Activated T-helper 1 cell treated with anti-CD3 and anti-CD28 coated beads, Interleukin-12 subunit alpha, Interleukin-12 subunit beta, Interleukin-2, Interleukin-4 antibody, amounts not matched to agents 30 ng/mL and 10 ng/mL and 1 ng/mL, durations not matched to agents 14 hours and 24 hours and 36 hours (primary cell): ENCODE data around the gene TDP1. TPM values are rescaled to one million over a fixed set of nuclear protein-coding genes. Genes with fewer than 3 reads are reported as not detected.

ENCODE experiments used
- DNase-seq: peaks from one replicate; pipeline ENCODE4 v3.0.0; 2021; ENCODE audit warnings: low spot score
- H3K27ac Mint-ChIP-seq: one replicate; pipeline ENCODE4 v1.8.0; 2021; ENCODE audit warnings: mild to moderate bottlenecking, mixed read lengths
- H3K27me3 Mint-ChIP-seq: one replicate; pipeline ENCODE4 v1.8.0; 2022; ENCODE audit warnings: mild to moderate bottlenecking, moderate library complexity, mixed read lengths; ENCODE audit not compliant: insufficient read depth
- H3K36me3 Mint-ChIP-seq: one replicate; pipeline ENCODE4 v1.8.0; 2021; ENCODE audit warnings: low read depth, mixed read lengths
- H3K4me1 Mint-ChIP-seq: one replicate; pipeline ENCODE4 v1.8.0; 2021; ENCODE audit warnings: low read depth, mixed read lengths
- H3K4me3 Mint-ChIP-seq: one replicate; pipeline ENCODE4 v1.8.0; 2021; ENCODE audit warnings: mild to moderate bottlenecking, moderate library complexity, mixed read lengths
- H3K9me3 Mint-ChIP-seq: one replicate; pipeline ENCODE4 v1.8.0; 2021; ENCODE audit warnings: mixed read lengths
- intact Hi-C: fragments of 100-400 bp; cut with micrococcal nuclease; formaldehyde crosslinking; loops from one replicate; pipeline ENCODE4 v1.15.1; 2024
- total RNA-seq: library from RNA; stranded (reverse); gene quantifications from 2 replicates; pipeline ENCODE4 v1.2.3, GENCODE V29; 2022

TDP1 gene
- total RNA-seq, result 78.5 and 84.2 TPM in 2 replicates

DNA sequence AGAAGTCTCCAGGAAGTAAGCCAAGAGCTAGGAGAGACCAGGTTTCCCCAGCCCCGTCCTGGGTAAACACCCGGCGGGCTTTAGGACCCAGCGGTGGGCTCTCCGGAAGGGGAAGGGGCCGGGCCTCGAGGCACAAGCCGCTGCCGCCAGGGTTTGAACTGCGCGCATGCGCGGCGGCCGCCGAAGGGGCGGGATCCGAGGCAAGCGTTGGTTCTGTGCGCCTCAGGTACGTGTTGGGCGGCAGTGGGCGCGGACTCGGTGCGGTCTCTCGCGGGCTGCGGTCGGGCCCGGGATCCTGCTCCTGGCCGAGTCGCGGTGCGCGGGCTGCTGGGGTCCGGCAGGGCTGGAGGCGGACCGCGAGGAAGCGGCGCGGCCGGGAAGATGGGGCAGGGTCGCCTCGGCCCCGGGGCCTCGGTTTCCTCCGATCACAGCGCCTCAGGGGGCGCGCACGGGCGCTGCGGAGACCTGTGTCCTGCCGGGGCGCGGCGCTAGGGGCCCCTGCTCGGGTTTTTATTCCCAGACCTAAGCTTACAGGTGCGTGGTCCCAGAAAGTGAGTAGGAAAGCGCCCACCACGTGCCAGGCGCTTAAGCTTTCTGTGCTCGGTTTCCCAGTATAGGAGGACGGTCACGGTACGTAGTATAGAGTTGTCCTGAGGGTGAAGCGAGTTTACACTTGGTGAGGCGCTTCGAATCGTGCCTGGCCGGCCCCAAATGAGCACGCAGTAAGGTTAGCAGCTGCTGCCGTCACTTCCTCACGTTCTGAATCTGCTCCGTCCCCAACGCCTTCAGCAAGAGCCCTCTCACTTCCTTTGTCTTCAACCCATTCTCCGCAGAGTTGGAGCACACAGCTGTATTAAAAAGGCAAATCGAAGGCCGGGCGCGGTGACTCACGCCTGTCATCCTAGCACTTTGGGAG is at the start of gene TDP1:
TSS of gene TDP1 (plus strand) at position 183 of the 916 bp plus-strand sequence. CDS start 7,188 bp downstream, outside the sequence.
- no peaks in the 10 kb centered on the region for H3K27me3 Mint-ChIP-seq
- DNase-seq, result peak; percentile 98
- peaks cover 34% of the 10 kb centered on the region for H3K36me3 Mint-ChIP-seq
- intact Hi-C loops, result loop anchor here (1.0 to 10.0 kb wide), 12 partner anchors 17 to 1963 kb away; partner anchors contain the start of genes CALM1, GALC, GPR65 and KCNK13
- no peaks in the 10 kb centered on the region for H3K9me3 Mint-ChIP-seq
- H3K4me3 Mint-ChIP-seq, result peak within 1 kb of the TSS; percentile 95
- H3K27ac Mint-ChIP-seq, result peak within 1 kb of the TSS; percentile 98
- peaks cover 75% of the 10 kb centered on the region for H3K4me1 Mint-ChIP-seq

GRCh38 chr14:89906000-89906399 is 49.7 kb upstream of the TDP1 start:
- intact Hi-C loops, result no loop called here
- peaks cover 5% of the 10 kb centered on the region for H3K27me3 Mint-ChIP-seq
- peaks cover 15% of the 10 kb centered on the region for H3K4me1 Mint-ChIP-seq
- no peak for DNase-seq
- no peak overlapping the region for H3K4me3 Mint-ChIP-seq
- no peaks in the 10 kb centered on the region for H3K9me3 Mint-ChIP-seq
- no peak overlapping the region for H3K27ac Mint-ChIP-seq
- H3K36me3 Mint-ChIP-seq, result no peaks in the 10 kb centered on the region

DNA sequence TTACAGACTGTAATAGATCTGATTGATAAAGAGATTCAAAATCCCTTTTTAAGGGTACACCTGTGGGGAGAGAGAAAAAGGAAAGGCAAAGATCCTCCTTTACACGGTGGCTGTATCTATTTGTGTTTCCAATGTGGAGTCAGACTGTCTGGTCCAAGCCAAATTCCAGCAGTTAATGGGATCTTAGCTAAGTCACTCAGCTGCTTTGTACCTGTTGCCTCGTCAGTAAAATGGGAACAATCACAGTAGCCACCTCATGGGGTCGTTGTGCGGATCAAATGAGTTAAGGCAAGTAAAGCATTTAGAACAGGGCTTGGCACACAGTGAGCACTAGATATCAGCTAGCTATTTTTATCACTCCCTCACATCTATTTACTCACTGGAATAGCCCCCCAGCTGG is 48.1 kb upstream of the TDP1 start:
- no peak overlapping the region for H3K4me3 Mint-ChIP-seq
- H3K9me3 Mint-ChIP-seq, result no peaks in the 10 kb centered on the region

GRCh38 chr14:89908712-89909450 is 46.8 kb upstream of the TDP1 start:
- H3K36me3 Mint-ChIP-seq, result no peaks in the 10 kb centered on the region
- H3K4me3 Mint-ChIP-seq, result no peak overlapping the region
- peaks cover 8% of the 10 kb centered on the region for H3K4me1 Mint-ChIP-seq
- intact Hi-C loops, result no loop called here
- no peak for DNase-seq
- H3K27ac Mint-ChIP-seq, result no peak overlapping the region
- H3K9me3 Mint-ChIP-seq, result no peaks in the 10 kb centered on the region
- peaks cover 6% of the 10 kb centered on the region for H3K27me3 Mint-ChIP-seq

More for the DNA sequence above, 48.1 kb upstream of the TDP1 start:
- intact Hi-C loops, result no loop called here
- DNase-seq, result no peak
- Mint-ChIP-seq H3K36me3 (no peaks in the 10 kb centered on the region), H3K27ac (no peak overlapping the region), H3K27me3 (peaks cover 8% of the 10 kb centered on the region), H3K4me1 (peaks cover 15% of the 10 kb centered on the region)

DNA sequence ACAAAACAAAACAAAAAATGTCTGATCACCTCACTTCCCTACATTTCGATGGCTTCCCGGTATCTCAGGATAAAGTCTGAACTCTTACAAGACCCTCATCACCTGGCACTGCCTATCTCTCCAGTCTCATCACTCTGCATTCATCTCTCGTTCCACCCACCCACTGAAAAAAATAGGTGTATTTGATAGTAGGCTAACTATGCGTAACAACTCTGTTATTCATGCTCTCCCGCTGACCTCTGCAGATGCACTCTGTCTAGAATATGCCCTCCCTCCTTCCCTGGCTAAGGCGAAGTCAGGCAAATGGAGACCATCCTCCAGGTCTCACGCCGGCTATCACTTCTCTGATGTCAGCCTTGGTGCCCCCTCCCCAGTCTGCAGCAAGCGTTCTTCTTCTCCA is 46.1 kb upstream of the TDP1 start:
- H3K27ac Mint-ChIP-seq, result no peak overlapping the region
- H3K4me1 Mint-ChIP-seq, result peaks cover 8% of the 10 kb centered on the region
- H3K4me3 Mint-ChIP-seq, result no peak overlapping the region
- H3K27me3 Mint-ChIP-seq, result peaks cover 6% of the 10 kb centered on the region
- intact Hi-C loops, result no loop called here
- H3K9me3 Mint-ChIP-seq, result no peaks in the 10 kb centered on the region
- no peaks in the 10 kb centered on the region for H3K36me3 Mint-ChIP-seq
- no peak for DNase-seq

DNA sequence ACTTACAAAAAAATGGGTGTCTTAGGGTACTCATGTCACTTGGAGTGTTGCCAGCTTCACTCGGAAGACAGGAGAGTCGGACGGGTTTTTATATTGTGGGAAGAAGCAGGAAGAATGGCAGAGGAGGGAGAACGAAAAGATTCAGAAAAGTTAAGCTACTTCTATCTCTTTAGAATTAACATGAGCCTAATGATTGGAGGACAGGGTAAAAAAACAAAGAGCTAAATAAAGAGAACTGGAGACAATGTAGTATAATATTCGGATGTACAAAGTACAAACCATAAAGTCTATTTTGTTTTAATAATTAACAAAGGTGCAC is 45.1 kb upstream of the TDP1 start:
- H3K36me3 Mint-ChIP-seq, result no peaks in the 10 kb centered on the region
- no peak overlapping the region for H3K4me3 Mint-ChIP-seq
- H3K27me3 Mint-ChIP-seq, result peaks cover 6% of the 10 kb centered on the region
- peaks cover 6% of the 10 kb centered on the region for H3K4me1 Mint-ChIP-seq
- no peak overlapping the region for H3K27ac Mint-ChIP-seq
- DNase-seq, result no peak
- H3K9me3 Mint-ChIP-seq, result no peaks in the 10 kb centered on the region
- intact Hi-C loops, result no loop called here

DNA sequence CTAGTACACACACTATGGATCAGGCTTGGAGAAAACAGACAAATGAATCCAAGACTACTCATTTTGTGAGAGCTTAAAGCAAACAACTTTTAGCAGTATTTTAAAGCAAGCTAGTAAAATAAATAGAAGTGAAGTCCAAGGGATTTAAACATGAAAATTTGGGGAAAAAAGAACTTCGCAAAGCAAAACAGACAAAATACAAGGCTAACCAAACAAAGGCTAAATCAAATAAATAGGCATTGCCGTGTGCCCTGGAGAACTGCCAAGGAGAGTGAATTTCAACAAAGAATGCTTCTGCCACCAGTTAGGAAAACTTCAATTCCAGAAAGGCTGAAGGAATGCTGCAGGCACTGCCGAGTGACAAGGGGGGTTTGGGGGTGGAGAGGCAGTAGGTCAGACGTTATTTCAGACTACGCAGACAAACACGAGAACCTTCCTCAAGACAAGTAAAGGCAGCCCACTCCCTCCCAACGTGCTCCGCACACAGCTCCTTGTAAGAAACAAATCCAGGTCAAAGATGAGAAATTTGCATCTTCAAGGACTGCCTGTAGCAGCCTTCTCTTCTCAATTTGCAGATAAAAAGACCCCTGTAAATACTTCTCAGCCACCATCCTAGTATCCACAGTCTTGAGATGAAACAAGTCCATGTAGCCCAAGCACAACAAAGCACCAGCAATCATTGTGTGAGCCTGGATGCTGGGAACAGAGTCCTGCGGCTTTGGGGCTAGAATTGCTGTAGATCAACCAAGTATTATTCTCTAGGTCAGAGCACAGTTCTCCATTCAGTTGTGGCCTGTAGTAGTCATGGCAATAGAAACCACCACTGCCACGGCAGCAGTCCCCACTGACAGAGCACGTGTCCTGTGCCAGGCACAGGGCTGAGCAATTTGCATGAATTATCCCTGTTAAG is 44.5 kb upstream of the TDP1 start:
- Mint-ChIP-seq H3K27ac (no peak overlapping the region), H3K27me3 (peaks cover 6% of the 10 kb centered on the region), H3K4me1 (peaks cover 4% of the 10 kb centered on the region), H3K4me3 (no peak overlapping the region), H3K9me3 (no peaks in the 10 kb centered on the region), H3K36me3 (no peaks in the 10 kb centered on the region)
- intact Hi-C loops, result no loop called here
- DNase-seq, result no peak

DNA sequence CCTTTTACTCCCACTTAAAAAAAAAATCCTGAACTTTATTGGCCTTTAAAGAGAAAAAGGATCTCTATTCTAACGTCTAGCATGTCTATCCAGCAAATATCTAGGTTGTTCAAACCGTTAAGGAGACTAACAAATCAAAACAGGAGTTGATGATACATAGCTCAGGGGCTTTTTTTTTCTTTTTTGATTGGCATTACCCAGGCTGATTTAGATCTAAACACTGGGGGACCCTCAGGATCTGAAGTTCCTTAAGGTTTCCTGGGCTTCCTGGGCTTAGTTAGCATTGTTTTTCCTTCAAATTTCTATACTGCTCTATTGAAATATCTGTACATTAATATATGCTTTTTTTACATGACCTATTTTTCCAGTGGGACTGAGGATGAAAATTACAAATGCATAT is 43.5 kb upstream of the TDP1 start:
- no peak overlapping the region for H3K27ac Mint-ChIP-seq
- peaks cover 7% of the 10 kb centered on the region for H3K27me3 Mint-ChIP-seq
- H3K4me3 Mint-ChIP-seq, result no peak overlapping the region
- no peak for DNase-seq
- H3K9me3 Mint-ChIP-seq, result no peaks in the 10 kb centered on the region
- H3K4me1 Mint-ChIP-seq, result peaks cover 4% of the 10 kb centered on the region
- no peaks in the 10 kb centered on the region for H3K36me3 Mint-ChIP-seq
- intact Hi-C loops, result no loop called here

GRCh38 chr14:89912667-89913211 is 43.0 kb upstream of the TDP1 start:
- Mint-ChIP-seq H3K27me3 (peaks cover 9% of the 10 kb centered on the region), H3K9me3 (no peaks in the 10 kb centered on the region), H3K36me3 (no peaks in the 10 kb centered on the region), H3K27ac (no peak overlapping the region), H3K4me3 (no peak overlapping the region), H3K4me1 (peaks cover 4% of the 10 kb centered on the region)
- intact Hi-C loops, result no loop called here
- DNase-seq, result no peak

GRCh38 chr14:89915114-89915878 is 40.4 kb upstream of the TDP1 start:
- intact Hi-C loops, result loop anchor here (1.0 to 5.0 kb wide), 7 partner anchors 148 to 1423 kb away; partner anchors contain the start of gene FOXN3

DNA sequence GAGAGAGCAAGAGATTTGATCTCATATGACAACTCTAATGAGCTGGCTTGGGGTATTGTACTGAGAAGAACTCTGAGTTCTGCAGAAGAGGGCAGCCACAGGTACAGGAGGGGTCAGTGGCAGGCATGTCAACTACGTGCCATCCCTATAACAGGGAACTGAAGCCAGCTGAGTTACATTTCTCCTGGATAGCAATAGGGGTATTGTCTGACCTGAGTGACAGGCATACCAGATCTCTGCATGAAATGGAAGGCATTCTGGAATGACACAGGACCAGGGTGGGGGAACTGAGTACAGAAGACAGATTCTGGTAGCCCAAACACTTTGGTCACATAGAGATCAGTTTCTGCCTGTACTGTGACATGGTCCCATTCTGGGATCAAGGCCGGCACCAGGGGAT is 37.0 kb upstream of the TDP1 start:
- no peaks in the 10 kb centered on the region for H3K9me3 Mint-ChIP-seq
- H3K4me3 Mint-ChIP-seq, result no peak overlapping the region
- intact Hi-C loops, result loop anchor here (5.0 kb wide), 1 partner anchor 501 kb away; the partner anchor contains the start of gene FOXN3
- H3K27me3 Mint-ChIP-seq, result peaks cover 6% of the 10 kb centered on the region
- peaks cover 2% of the 10 kb centered on the region for H3K36me3 Mint-ChIP-seq
- H3K27ac Mint-ChIP-seq, result no peak overlapping the region
- peaks cover 4% of the 10 kb centered on the region for H3K4me1 Mint-ChIP-seq
- DNase-seq, result no peak

More at GRCh38 chr14:89915114-89915878, 40.4 kb upstream of the TDP1 start:
- H3K9me3 Mint-ChIP-seq, result no peaks in the 10 kb centered on the region
- DNase-seq, result peak; percentile 38
- H3K4me3 Mint-ChIP-seq, result no peak overlapping the region
- H3K27me3 Mint-ChIP-seq, result peaks cover 12% of the 10 kb centered on the region
- no peaks in the 10 kb centered on the region for H3K36me3 Mint-ChIP-seq
- H3K27ac Mint-ChIP-seq, result no peak overlapping the region
- H3K4me1 Mint-ChIP-seq, result peaks cover 4% of the 10 kb centered on the region
